GM18873 (cell line): ENCODE results near the gene NEDD4L.

Experiments used
- ATAC-seq: cut with Tn5 transposase; IDR thresholded peaks from one replicate; pipeline ENCODE4 v1.9.1; 2021; ENCODE audit warnings: mild to moderate bottlenecking, moderate library complexity, moderate number of reproducible peaks; ENCODE audit not compliant: unreplicated experiment, low FRiP score

Gene NEDD4L

DNA sequence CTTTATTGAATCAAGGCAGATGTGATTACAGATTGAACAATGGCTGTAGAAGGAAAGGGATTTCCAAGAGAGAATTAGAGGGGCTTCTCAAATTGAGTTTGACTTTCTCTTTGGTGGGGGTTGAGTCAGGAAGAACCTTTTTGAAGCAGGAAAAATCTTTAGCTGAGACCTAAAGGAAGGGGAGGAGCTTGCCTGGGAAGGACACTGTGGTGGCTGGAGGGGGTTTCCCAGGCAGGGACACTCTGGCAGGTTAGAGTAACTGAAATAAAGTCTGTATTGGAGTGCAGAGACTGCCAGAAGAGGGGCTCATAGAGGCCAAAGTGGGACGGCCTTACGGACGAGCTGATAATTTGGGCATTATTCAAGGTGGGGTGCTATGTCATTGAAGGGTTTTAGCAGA lies 69.3 kb downstream of the NEDD4L start:
- ATAC-seq: peak; percentile 69

DNA sequence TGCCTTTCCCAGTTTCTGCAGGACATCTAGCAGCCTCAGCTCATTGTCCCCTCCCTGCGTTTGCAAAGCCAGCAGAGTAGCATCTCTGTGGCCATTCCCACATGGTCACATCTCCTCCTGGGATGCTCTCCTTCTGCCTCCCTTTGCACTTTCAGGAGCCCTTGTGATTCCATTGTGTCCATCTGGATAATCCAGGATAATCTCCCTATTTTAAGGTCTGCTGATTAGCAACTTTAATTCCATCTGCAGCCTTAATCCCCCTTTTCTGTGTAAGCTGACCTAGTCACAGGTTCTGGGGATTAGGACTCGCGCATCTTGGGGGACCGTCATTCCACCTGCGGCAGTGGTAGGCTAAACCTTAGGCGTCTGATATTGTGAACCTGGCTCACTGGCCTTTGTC lies 70.7 kb downstream of the NEDD4L start:
- no peak for ATAC-seq

DNA sequence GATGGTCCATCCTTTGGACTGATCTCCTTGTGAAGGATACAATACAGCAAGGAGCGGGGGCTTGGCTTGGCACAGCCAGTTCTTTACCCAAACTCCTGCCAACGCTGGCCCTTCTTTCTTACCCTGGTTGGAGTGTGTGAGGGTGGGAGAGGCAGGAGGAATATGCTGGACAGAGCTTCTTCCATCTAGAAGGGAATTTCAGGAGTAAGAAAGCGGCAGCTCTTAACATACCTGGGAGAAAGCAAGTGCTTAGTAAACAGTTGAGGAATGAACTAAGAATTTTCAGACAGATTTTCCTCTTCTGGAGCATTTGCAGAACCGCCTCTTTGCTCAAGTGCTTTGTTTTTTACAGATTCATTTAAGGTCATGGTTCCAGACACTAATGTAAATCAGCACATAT lies 72.8 kb downstream of the NEDD4L start:
- no peak for ATAC-seq

DNA sequence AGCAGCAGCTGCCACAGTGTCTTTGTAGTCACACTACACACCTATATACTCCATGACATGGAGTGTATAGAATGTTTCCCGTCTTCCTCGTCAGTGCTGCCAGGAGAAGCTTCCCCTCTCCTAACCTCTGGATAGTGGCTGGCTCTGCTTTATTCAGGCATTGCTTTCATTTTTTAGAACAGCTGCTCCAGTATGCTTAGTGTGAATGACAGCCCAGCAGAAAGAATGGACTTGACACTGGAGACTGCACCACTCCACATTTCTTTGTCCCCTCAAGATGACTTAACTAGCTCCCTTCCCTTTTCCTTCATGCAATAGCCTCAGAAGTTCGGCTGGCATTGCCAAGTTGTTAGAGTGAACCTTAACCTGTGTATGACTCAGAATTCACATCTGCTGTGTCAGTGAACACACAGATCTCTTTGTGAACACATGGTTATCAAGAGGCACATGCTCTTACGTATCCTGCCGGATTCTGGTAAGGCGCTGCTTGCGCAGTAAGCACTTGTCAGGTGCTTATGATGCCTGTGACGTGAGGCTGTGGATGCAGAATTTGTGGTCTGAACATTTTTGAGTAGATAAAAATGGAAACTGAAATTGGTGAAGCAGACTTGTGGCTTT lies 73.9 kb downstream of the NEDD4L start:
- no peak for ATAC-seq

DNA sequence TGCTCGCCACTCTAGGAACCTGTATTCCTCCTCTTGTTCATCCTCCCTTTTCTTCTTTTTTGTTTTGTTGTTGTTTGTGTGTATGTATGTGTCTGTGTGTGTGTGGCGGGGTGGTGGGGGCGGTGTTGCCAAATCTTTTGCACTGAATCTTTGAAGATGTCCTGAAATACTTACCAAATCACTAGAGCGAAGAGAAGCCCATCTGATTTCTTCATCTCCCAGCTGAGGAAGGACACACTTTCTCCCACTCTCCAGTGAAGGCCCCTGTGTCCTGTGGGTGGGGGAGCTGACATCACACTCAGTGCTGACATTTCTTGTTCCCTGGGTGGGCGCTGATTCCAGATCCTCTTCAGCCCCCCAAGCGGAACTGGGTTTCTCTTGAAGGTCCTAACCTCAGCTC lies 74.5 kb downstream of the NEDD4L start:
- ATAC-seq: no peak

- no peak for ATAC-seq
These were observed 75.8 kb downstream of the NEDD4L start for GRCh38 chr18:58119819-58120218.

- ATAC-seq: no peak
These were observed 80.4 kb downstream of the NEDD4L start for GRCh38 chr18:58124475-58124874.

DNA sequence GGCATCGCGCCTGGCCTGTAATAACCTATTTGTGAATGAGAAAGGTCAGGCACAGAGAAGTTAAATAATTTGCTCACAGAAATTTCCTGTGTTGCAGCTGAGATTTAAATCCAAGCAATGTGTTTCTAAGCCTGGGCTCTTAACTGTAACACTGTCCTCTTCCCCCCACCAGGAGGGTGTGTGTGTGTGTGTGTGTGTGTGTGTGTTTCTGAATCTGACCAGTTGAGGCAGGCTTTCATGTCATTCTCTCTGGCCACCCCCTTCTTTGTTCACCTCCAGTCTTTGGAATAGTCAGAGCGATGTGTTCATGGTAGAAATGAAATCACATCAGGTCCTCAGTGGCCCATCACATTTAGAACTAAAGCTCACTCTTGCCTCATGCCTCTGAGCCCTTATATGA lies 81.2 kb downstream of the NEDD4L start:
- ATAC-seq: no peak

- ATAC-seq: no peak
These were observed 81.7 kb downstream of the NEDD4L start for GRCh38 chr18:58125756-58126155.

DNA sequence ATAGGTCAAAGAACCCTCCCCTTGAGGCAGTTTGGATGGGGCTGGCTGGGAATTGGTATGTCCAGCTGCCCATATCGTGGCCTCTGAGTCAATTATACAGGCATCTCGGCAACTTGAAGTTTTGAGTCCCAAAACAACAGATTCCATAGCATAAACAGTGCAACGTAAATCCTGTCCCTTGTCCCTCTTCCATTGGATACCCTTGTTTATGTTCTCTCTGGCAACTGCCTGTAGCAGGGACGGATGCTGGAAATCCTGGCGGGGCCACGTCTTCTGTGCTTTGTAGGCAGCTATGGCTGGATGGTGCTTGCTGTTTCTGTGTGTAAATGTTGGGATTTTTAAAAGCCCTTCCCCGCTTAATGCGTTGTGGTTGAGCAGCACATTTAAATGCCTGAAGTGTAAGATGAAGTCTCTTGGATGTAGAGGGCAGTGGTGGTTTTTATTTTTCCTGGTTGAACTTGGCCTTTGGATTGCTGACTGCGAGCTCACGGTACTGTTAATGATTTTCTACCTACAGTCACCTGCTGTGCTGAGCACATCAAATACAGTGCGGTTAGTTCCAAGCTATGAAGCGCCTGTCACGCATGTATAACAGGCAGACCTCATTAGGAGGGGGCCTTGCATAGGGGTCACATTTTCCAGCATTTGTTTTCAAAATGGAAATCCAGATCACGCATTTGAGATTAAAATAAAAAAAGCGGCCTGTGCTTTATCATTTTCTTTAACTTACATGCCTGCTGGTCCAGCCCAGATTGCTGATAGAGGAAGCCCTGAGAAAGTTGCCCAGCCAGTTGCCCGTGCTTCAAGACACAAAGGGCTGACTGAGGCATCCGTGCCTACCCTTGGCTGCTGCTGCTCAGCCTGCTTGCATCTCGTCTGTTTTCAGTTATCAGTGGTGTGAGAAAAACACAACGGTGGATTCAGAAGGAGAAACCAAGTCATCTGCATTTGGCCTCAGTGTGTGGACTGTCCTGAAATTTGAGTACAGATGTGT lies 84.7 kb downstream of the NEDD4L start:
- ATAC-seq: no peak

DNA sequence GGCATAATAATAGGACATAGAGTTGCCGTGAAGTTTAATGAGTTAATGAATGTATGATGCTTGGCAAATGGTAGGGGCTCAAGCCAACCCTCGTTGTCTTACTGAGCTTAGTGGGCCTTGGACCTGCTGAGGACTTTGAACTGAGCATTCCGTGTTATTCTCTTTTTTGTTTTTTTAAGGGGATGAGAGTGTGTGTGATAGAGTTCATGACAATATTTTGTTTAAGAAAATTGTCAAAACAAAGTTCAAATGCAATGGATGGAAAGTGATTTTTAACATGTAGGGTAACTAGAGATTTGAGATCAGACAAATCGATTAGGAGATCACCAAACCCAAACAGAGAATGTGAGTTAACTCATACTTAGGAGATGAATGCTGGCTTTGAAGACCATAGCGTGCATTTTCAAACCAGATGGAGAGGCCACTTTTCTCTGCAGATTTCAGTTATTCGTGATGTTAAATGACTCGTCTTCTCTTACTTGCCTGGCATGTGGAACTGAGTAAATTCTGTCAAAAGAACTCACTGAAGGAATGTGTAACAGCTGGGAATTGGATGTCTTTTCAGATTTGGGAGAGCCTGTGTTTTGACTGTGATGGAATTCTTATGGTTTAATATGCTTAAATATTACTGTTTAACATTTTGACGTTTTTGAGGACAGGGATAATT lies 88.7 kb downstream of the NEDD4L start:
- ATAC-seq: no peak

- peak; percentile 49 for ATAC-seq
These were observed 91.2 kb downstream of the NEDD4L start for GRCh38 chr18:58135183-58135641.

GRCh38 chr18:58135701-58136331 lies 91.8 kb downstream of the NEDD4L start:
- no peak for ATAC-seq

DNA sequence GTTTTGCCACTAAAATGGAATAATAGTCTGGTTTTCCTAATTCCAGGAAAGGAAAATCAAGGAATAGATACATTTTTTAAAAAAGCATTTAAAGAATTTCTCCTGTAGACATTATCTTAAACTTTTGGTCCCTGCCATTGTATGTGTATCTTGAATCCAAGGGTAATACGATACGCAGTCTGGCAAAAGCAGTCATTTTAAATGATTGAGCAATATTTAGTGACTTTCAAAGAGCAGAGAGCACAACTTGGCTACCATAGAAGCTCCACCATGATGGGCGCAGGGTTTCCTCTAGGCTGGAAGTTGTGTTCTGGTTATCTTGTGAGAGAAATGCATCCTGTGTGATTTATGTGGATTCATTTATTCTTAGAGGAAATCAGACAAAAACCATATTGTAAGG lies 92.9 kb downstream of the NEDD4L start:
- ATAC-seq: no peak

GRCh38 chr18:58139459-58140386 lies 95.7 kb downstream of the NEDD4L start:
- no peak for ATAC-seq

- no peak for ATAC-seq
These were observed 96.6 kb downstream of the NEDD4L start for GRCh38 chr18:58140387-58141325.

GRCh38 chr18:58143386-58143785 lies 99.4 kb downstream of the NEDD4L start:
- ATAC-seq: no peak

- ATAC-seq: no peak
These were observed 100.1 kb downstream of the NEDD4L start for GRCh38 chr18:58144106-58144505.
